HUES6 (cell line): ENCODE data around the gene NIPAL4.

Source experiments
- H3K27ac ChIP-seq: 2 replicates; pipeline ENCODE4 v1.7.0; 2013; ENCODE audit warnings: low read depth, mild to moderate bottlenecking, low read length, inconsistent platforms
- H3K27me3 ChIP-seq: 2 replicates; pipeline ENCODE4 v1.6.1; 2013; ENCODE audit warnings: low read length; ENCODE audit not compliant: control insufficient read depth, insufficient read depth
- H3K36me3 ChIP-seq: 2 replicates; pipeline ENCODE4 v1.6.1; 2013; ENCODE audit warnings: low read length; ENCODE audit not compliant: control insufficient read depth, insufficient read depth
- H3K4me1 ChIP-seq: 2 replicates; pipeline ENCODE4 v1.6.1; 2013; ENCODE audit warnings: low read length; ENCODE audit not compliant: control insufficient read depth, insufficient read depth
- H3K4me3 ChIP-seq: 2 replicates; pipeline ENCODE4 v1.5.1; 2013; ENCODE audit warnings: low read depth, low read length
- H3K9ac ChIP-seq: one replicate; pipeline ENCODE4 v1.6.1; 2013; ENCODE audit warnings: mild to moderate bottlenecking, low read length
- H3K9me3 ChIP-seq: 2 replicates; pipeline ENCODE4 v1.6.1; 2013; ENCODE audit warnings: low read depth, low read length; ENCODE audit not compliant: control insufficient read depth, insufficient read depth

Gene NIPAL4

DNA sequence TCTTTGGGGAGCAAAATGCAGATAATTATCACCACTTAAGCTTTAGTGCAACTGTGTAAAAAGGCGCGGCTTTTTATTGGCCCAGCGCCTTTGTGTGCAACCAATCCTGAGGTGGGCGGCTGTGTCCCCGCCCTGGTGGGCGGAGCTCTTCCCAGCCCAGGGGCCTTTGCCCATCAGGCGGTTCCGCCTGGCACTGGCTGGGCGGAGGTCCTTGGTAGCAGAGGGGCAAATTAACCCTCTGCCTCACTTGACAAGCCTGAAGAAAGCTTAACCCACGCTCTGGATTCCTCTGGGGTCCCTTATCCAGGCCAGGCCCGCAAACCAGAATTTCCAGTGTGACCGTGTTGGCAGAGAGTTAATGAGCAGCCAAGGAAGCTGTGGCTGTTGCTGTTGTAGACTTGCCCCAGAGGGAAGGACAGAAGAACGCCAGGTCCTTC is 12.8 kb upstream of the NIPAL4 start:
- H3K27me3 ChIP-seq = no peaks in the 10 kb centered on the region
- H3K4me3 ChIP-seq = no peak overlapping the region
- no peak overlapping the region for H3K9ac ChIP-seq
- H3K36me3 ChIP-seq = no peaks in the 10 kb centered on the region
- no peak overlapping the region for H3K27ac ChIP-seq
- H3K9me3 ChIP-seq = no peaks in the 10 kb centered on the region
- H3K4me1 ChIP-seq = no peaks in the 10 kb centered on the region

DNA sequence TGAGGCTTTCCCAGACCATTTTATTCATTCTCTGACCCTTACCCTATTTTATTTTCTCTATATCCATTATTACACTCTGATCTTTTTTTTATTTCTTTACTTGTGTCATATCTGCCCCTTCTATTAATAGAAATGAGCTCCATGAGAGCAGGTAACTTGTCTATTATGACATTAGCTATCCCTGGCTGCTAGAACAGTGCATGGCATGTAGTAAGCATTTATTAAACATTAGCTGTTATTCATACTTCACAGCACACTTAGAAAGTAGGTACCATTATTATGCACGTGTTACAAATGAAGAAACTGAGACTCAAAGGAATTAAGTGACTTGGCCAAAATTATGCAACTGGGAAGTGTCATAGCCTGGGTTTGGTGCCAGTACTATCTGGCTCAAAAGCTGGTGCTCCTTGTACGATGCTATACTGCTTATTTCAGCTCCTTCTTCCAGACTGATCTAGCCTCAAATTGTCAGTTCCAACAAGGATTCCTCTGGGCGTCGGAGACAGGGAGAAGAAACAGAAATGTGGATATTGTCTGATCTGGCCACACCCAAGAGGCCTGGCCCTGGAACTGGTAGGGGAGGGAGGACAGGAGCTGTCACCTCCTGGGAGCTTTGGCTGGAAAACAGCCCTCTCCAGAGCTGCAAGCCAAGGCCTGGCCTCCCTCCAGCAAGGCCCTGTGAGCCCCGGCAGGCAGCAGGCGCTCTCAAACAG is 10.8 kb upstream of the NIPAL4 start:
- Histone ChIP-seq H3K27ac (no peak overlapping the region), H3K36me3 (no peaks in the 10 kb centered on the region), H3K9me3 (no peaks in the 10 kb centered on the region), H3K4me1 (no peaks in the 10 kb centered on the region), H3K27me3 (no peaks in the 10 kb centered on the region), H3K9ac (no peak overlapping the region), H3K4me3 (no peak overlapping the region)

DNA sequence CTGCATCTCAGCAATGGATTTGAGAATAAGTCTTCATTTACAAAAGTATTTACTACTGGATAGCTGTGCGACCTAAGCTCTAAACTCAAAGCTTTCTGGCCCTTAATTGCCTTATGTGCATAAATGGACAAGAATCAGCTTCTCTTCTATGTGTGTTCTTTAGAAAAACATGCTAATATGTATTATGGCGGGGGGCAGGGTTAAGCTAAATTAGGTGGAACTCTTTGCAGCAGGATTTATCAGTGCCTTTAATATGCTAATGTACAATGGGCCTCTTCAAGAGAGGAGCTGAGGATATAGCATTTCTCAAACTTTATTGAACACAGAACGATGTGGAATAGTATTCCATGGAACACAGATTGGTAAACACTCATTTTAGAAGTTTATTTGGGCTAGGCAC is 10.0 kb upstream of the NIPAL4 start:
- H3K4me1 ChIP-seq = no peaks in the 10 kb centered on the region
- no peak overlapping the region for H3K9ac ChIP-seq
- no peaks in the 10 kb centered on the region for H3K9me3 ChIP-seq
- no peak overlapping the region for H3K4me3 ChIP-seq
- no peaks in the 10 kb centered on the region for H3K36me3 ChIP-seq
- H3K27me3 ChIP-seq = no peaks in the 10 kb centered on the region
- no peak overlapping the region for H3K27ac ChIP-seq

DNA sequence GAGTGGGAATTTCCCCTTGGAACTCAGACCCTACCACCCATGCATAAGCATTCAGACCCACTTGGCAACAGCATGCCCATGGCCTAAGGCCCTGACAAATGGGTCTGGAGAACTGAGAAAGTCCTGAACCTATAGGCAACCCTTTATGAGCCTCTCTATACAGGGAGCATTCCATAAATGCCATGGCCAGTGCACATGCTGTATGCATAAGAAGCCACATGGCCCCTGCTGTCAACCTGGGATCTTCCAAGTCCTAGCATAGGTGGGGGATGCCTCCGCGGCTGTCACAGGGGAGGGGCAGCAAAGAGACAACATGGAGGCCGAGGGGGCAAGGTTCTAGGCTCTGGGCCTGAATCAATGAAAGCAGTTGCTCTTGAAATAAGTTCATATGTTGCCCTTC is 8.2 kb upstream of the NIPAL4 start:
- Histone ChIP-seq H3K36me3 (no peaks in the 10 kb centered on the region), H3K4me3 (no peak overlapping the region), H3K4me1 (no peaks in the 10 kb centered on the region), H3K27me3 (no peaks in the 10 kb centered on the region), H3K9me3 (no peaks in the 10 kb centered on the region), H3K27ac (no peak overlapping the region), H3K9ac (no peak overlapping the region)

DNA sequence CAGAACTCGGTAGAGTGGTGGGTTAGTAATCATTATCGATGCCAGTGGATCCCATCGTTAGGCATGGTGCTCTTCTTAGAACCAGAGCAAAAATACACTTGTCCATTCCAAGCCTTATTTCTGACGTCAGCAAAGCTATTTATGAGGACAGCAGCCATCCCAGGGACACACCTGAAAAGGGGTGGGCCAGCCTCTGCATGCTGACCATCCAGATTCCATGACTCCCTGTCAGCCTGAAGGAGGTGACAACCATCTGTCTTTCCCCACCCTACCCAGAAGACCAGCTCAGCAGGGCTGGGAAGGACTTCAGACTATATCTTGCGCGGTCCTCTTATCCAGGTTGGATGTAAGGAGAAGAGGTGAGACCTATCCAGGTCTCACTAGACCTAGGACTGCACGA is 5.7 kb upstream of the NIPAL4 start:
- H3K9ac ChIP-seq = no peak overlapping the region
- H3K36me3 ChIP-seq = no peaks in the 10 kb centered on the region
- H3K27me3 ChIP-seq = peaks cover 14% of the 10 kb centered on the region
- H3K4me3 ChIP-seq = no peak overlapping the region
- H3K4me1 ChIP-seq = peaks cover 15% of the 10 kb centered on the region; the same call in 1 of the 2 replicates
- H3K9me3 ChIP-seq = no peaks in the 10 kb centered on the region
- H3K27ac ChIP-seq = no peak overlapping the region

DNA sequence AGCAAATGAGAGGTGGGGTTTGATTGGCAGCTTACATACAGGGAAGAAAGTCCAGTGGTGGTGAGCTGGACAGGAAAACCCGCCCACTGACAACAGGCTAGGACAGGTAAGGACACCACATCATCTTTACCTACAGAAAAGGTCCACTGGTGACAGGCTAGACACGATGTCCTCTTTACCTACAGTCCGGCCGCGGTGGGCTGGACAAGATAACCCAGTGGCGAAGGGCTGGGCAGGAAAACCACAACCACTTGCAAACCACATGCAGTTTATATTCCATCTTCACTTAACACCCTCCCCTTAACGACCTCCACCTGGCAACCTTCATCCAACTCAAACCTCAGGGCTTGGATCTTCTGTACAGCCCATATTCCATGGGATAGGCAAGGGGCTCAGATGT is 5.0 kb upstream of the NIPAL4 start:
- H3K27me3 ChIP-seq = peaks cover 22% of the 10 kb centered on the region
- no peaks in the 10 kb centered on the region for H3K36me3 ChIP-seq
- no peak overlapping the region for H3K9ac ChIP-seq
- H3K4me3 ChIP-seq = no peak overlapping the region
- no peaks in the 10 kb centered on the region for H3K9me3 ChIP-seq
- no peak overlapping the region for H3K27ac ChIP-seq
- H3K4me1 ChIP-seq = peaks cover 20% of the 10 kb centered on the region; the same call in 1 of the 2 replicates

- no peaks in the 10 kb centered on the region for H3K9me3 ChIP-seq
- H3K9ac ChIP-seq = no peak overlapping the region
- H3K4me3 ChIP-seq = no peak overlapping the region
- no peaks in the 10 kb centered on the region for H3K36me3 ChIP-seq
- H3K27me3 ChIP-seq = peaks cover 34% of the 10 kb centered on the region
- no peak overlapping the region for H3K27ac ChIP-seq
- H3K4me1 ChIP-seq = peaks cover 23% of the 10 kb centered on the region; the same call in 1 of the 2 replicates
Measured at GRCh38 chr5:157456301-157456700, 3.7 kb upstream of the NIPAL4 start.

DNA sequence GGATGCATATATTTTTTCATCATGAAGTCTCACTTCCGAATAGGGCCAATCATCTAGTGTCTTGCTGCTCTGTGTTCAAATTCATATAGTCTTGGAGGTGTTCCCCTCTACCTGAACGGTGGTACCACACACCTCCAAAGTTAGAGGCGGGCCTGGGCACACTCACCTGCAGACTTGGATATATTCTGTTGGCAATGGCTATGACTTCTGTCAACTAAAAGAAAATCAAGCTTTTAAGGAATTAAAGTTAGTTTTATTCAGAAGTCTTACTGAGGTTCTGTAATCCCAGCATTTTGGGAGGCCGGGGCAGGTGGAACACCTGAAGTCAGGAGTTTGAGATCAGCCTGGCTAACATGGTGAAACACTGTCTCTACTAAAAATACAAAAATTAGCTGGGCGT is 2.6 kb upstream of the NIPAL4 start:
- H3K27me3 ChIP-seq = peaks cover 42% of the 10 kb centered on the region
- H3K9me3 ChIP-seq = no peaks in the 10 kb centered on the region
- no peak overlapping the region for H3K27ac ChIP-seq
- H3K4me1 ChIP-seq = peaks cover 23% of the 10 kb centered on the region; the same call in 1 of the 2 replicates
- no peaks in the 10 kb centered on the region for H3K36me3 ChIP-seq
- H3K9ac ChIP-seq = no peak overlapping the region
- no peak overlapping the region for H3K4me3 ChIP-seq

DNA sequence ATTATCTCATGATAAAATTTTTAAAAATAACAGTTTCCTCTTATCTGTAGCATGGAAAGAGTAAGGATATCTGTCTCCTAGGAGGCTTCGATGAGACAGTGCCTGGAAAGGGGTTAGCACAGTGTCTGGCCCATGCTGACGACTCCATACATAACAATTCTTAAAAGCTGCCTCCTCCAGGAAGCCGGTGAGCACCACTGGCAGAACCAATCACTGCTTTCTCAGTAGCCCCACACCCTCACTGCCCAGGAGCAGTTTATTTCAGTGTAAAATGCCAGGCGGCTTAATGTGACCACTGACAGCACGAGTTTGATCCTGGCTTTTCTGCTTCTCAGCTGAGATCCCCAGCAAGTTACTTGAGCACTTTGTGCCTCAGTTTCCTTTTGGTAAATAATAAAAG is 1.2 kb upstream of the NIPAL4 start:
- H3K27ac ChIP-seq = no peak overlapping the region
- peaks cover 50% of the 10 kb centered on the region for H3K27me3 ChIP-seq
- peak overlapping the region; percentile 71; the same call in 1 of the 2 replicates for H3K4me3 ChIP-seq
- no peaks in the 10 kb centered on the region for H3K9me3 ChIP-seq
- H3K9ac ChIP-seq = no peak overlapping the region
- H3K4me1 ChIP-seq = peaks cover 25% of the 10 kb centered on the region; the same call in 1 of the 2 replicates
- H3K36me3 ChIP-seq = no peaks in the 10 kb centered on the region

- Histone ChIP-seq H3K36me3 (no peaks in the 10 kb centered on the region), H3K27ac (no peak overlapping the region), H3K9me3 (no peaks in the 10 kb centered on the region), H3K4me3 (no peak overlapping the region), H3K4me1 (peaks cover 37% of the 10 kb centered on the region; the same call in 1 of the 2 replicates), H3K9ac (no peak overlapping the region), H3K27me3 (peaks cover 50% of the 10 kb centered on the region)
Measured at GRCh38 chr5:157460921-157461792, 1.1 kb downstream of the NIPAL4 start.

- Histone ChIP-seq H3K9ac (no peak overlapping the region), H3K4me3 (no peak overlapping the region), H3K27me3 (peaks cover 48% of the 10 kb centered on the region), H3K27ac (no peak overlapping the region), H3K36me3 (no peaks in the 10 kb centered on the region), H3K9me3 (no peaks in the 10 kb centered on the region), H3K4me1 (peaks cover 34% of the 10 kb centered on the region; the same call in 1 of the 2 replicates)
Measured at GRCh38 chr5:157463081-157463480, 3.1 kb downstream of the NIPAL4 start.
